NCI-H345 treated with DMSO at 0.1 percent for 48 hours (cell line): ENCODE results near the gene GORASP2.

Source experiments
- DNase-seq: peaks from one replicate; lab custom pipeline; 2025; ENCODE audit not compliant: unreplicated experiment; lab: John Stamatoyannopoulos, UW

GORASP2 gene

DNA sequence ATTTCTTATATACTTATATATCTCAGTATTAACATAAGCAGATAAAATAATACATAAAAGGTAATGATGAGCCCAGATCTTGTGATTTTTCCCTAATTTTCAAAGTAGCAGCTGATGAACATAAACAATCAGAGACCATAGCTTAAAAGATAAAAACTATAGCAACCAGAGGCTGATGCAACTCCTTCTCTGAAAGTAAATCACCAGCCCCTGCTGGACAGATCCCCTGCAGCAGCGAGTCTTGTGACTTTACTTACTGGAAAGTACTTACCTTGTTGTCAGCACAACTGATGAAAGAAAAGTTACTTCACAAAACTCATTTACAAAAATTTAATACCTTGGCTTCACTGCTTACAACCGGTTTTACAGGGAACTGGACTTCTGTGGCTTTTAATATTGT lies 67.3 kb downstream of the GORASP2 start:
- DNase-seq = no peak

DNA sequence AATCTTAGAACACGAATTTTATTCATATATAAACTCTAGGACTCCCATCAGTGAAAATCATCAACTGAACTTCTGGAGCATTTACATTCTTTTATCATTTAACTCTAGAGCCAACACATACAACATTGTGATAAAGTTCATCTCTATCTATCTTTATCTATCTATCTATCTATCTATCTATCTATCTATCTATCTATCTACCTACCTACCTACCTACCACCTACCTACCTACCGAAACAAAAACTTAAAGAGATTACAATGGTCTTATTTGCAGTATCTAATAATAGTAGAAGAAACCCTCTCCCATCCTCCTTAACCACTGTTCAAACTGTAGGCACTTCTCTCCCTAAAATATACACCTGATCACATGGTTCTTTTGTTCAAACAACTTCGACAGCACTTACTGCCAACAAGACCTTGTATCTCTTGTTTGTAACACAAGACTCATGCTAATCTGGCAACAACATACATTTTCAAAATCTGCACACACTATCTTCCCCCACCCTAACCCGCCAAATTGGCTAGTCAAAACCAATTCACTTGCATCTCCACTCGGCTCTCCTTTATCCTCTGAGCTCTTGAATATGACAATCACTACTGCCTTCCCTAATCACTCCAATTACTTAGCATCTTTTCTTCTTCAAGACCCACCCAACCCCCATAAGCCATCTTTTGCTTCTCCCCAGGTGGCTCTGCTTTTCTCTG lies 69.0 kb downstream of the GORASP2 start:
- DNase-seq = no peak

DNA sequence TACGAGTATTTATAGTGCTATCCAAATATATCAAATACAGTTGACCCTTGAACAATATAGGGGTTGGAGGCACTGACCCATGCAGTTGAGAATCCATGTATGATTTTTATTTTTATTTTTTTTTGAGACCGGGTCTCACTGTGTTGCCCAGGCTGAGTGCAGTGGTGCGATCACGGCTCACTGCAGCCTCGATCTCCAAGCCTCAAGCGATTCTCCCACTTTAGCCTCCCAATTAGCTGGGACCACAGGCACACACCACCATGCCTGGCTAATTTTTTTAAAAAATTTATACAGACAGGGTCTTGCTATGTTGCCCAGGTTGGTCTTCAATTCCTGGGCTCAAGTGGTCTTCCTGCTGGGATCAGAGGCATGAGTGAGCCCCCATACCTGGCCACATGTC lies 70.6 kb downstream of the GORASP2 start:
- DNase-seq = no peak

DNA sequence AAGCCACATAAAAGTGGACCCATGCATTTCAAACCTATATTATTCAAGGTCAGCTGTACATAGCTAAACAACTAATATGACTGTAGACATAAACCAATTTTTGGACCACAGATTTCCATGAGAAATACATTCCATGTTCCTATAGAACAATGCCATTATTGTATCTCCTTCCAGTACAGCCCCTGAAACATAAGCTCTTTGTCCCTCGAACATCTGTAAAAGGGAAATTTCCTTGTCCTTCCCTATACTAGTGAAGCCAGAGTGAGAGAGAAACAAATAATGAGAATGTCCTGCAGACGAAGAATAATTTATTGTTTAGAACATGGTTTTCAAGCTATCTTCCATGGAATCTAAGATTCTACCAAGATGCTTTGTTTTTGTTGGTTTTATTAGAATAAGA lies 75.3 kb downstream of the GORASP2 start:
- no peak for DNase-seq

DNA sequence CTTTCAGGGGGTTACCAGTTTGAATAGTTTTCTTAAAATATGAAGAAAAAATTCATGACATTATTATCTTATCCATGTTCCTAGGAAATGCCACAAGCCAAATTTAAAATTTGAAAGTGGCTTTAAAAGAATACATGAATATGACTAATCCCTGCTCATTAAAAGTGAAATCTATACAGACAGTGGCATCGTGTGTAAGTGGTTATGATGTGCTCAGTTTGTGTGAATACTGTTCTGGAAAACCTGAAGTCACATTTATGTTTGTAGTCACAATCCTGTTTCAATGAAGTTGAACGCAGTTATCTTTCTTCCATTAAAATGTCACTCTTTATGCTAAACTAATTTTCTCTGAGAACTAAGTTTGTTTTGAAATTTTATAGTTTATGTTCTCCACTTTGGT lies 75.8 kb downstream of the GORASP2 start:
- DNase-seq = no peak

DNA sequence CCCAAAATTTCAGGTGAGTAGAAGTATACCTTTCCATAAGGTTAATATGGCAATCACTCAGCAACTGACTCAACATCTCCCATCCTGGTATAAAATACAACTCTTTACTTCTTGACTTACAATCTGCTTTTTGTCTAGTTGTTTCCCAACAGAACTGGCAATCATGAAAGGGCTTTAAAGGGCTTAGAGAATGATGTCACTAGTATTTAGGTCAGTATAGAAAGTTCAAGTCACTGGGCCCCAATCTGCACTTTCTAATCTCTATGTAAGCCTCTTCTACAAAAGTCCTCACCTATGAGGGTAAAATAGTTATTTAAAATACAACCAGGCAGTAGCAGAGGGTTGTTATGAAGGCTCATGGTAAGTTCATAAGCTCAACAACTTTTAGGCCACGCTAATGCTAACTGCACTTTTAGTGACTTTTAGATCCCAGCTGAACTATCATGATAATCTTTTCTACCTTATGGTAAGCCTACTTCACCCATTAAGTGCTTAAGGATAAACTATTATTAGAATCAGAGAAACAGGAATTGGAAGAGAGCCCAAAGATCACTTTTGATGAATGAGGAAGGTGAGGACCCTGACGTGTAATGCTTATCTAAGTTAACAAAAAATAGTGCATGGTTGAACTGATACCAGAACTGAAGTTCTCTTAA lies 79.6 kb downstream of the GORASP2 start:
- DNase-seq = no peak

DNA sequence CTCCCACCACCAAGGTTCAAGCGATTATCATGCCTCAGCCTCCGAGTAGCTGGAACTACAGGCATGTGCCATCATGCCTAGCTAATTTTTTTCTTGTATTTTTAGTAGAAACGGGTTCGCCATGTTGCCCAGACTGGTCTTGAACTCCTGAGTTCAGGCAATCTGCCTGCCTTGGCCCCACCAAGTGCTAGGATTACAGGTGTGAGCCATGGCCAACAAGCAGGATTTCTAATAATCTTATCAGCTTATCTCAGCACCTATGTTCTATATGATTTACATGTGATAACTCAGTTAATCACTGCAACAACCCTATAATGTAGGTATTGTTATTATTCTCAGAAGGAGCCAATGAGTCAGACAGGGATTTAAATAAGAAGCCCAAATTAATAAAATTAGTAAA lies 80.3 kb downstream of the GORASP2 start:
- DNase-seq = no peak

DNA sequence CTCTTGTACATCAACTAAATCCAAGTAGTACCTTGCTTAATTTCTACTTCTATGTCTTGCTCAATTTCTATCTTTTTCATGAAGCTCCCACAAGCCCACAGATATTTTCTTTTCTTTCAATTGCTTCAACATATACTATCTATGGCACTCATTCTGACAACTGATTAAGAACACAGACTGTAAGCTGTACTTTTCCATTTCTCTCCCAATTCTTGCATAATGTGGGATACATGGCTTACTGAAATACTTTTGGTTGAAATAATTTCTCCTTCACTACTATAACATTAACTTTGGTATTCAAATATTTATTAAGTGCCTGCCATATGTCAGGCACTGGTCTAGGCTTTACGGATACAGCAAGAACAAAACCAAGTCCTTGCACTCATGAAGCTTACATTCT lies 84.8 kb downstream of the GORASP2 start:
- DNase-seq = no peak

DNA sequence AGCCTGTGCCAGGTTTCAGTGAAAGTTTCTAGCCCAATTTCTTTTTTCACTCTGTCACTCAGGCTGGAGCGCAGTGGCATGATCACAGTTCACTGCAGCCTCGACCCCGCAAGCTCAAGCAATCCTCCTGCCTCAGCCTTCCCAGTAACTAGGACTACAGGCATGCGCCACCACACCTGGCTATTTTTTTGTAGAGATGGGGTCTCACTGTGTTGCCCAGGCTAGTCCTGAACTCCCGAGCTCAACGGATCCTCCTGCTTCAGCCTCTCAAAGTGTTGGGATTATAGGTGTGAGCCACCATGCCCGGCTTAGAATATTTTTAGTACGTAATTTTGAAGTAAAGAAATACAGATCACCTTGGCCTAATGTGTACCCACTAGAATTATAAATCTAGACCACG lies 87.1 kb downstream of the GORASP2 start:
- no peak for DNase-seq
